Measurements from ENCODE around the gene FKBP5.

Gene FKBP5

GRCh38 chr6:35589201-35589739, 99.4 kb downstream of the FKBP5 start (continued):
- TF ChIP-seq CREB5 (CRISPR knock-in tag; IDR thresholded peaks at IDR 0.05; ENCODE audit: low read depth): no peak
- no peak for TF ChIP-seq RARB (CRISPR knock-in tag; IDR thresholded peaks at IDR 0.05)
- TF ChIP-seq TSHZ2 (CRISPR knock-in tag; IDR thresholded peaks at IDR 0.05): no peak

- TF ChIP-seq POU6F1 (CRISPR knock-in tag; IDR thresholded peaks at IDR 0.05; ENCODE audit: borderline replicate concordance, low read depth) (no peak), ARNTL (CRISPR knock-in tag; IDR thresholded peaks at IDR 0.05; ENCODE audit: borderline replicate concordance, low read depth) (no peak), ZNF565 (CRISPR knock-in tag; conservative IDR thresholded peaks at IDR 0.05; ENCODE audit: low read depth) (no peak), PATZ1 (CRISPR knock-in tag; IDR thresholded peaks at IDR 0.05; ENCODE audit: borderline replicate concordance) (no peak)
- ATAC-seq: no peak
Measured at GRCh38 chr6:35587167-35587566, 101.5 kb downstream of the FKBP5 start.

- no peak for TF ChIP-seq GLIS3 (CRISPR knock-in tag; IDR thresholded peaks at IDR 0.05)
- no peak for TF ChIP-seq RARB (CRISPR knock-in tag; IDR thresholded peaks at IDR 0.05)
- no peak for TF ChIP-seq PATZ1 (CRISPR knock-in tag; IDR thresholded peaks at IDR 0.05; ENCODE audit: borderline replicate concordance)
- no peak for TF ChIP-seq ZNF8 (CRISPR knock-in tag; IDR thresholded peaks at IDR 0.05)
- no peak for TF ChIP-seq CSRNP3 (CRISPR knock-in tag; IDR thresholded peaks at IDR 0.05)
- no peak for TF ChIP-seq BACH2 (CRISPR knock-in tag; IDR thresholded peaks at IDR 0.05; ENCODE audit: borderline replicate concordance)
- no peak for TF ChIP-seq SNAI2 (CRISPR knock-in tag; IDR thresholded peaks at IDR 0.05)
- no peak for TF ChIP-seq ZFP30 (CRISPR knock-in tag; IDR thresholded peaks at IDR 0.05)
- no peak for TF ChIP-seq ZNF565 (CRISPR knock-in tag; conservative IDR thresholded peaks at IDR 0.05; ENCODE audit: low read depth)
- TF ChIP-seq ARNTL (CRISPR knock-in tag; IDR thresholded peaks at IDR 0.05; ENCODE audit: borderline replicate concordance, low read depth): no peak
- TF ChIP-seq CREB5 (CRISPR knock-in tag; IDR thresholded peaks at IDR 0.05; ENCODE audit: low read depth): no peak
- TF ChIP-seq ZC3H10 (CRISPR knock-in tag; IDR thresholded peaks at IDR 0.05): no peak
- no peak for TF ChIP-seq ESRRG (CRISPR knock-in tag; IDR thresholded peaks at IDR 0.05)
- peak; percentile 35; the same call in 1 of the 3 replicates for ATAC-seq
Measured at GRCh38 chr6:35586542-35586941, 102.2 kb downstream of the FKBP5 start.
